Fibroblast of lung (primary cell): ENCODE data around the gene MRPS2. TPM values are rescaled to one million over a fixed set of nuclear protein-coding genes. Genes with fewer than 3 reads are reported as not detected.

Source experiments
- DNase-seq, 2 donors: peaks; one replicate each; pipeline versions ENCODE4 v3.0.0 to v3.0.0-alpha.2; 2010; ENCODE audit warnings: low read depth in 2 of 2
- H2AFZ ChIP-seq: 2 replicates; pipeline ENCODE4 v1.5.1; 2012; ENCODE audit warnings: low read length, control low read depth, inconsistent platforms
- H3K27ac ChIP-seq: 2 replicates; pipeline ENCODE4 v1.5.1; 2011; ENCODE audit warnings: low read length, control low read depth; ENCODE audit not compliant: insufficient read depth
- H3K27me3 ChIP-seq: 2 replicates; pipeline ENCODE4 v1.5.1; 2011; ENCODE audit warnings: mild to moderate bottlenecking, low read length; ENCODE audit not compliant: control insufficient read depth, insufficient read depth
- H3K36me3 ChIP-seq: 2 replicates; pipeline ENCODE4 v1.5.1; 2011; ENCODE audit warnings: low read length; ENCODE audit not compliant: control insufficient read depth, insufficient read depth
- H3K4me1 ChIP-seq: 2 replicates; pipeline ENCODE4 v1.5.1; 2011; ENCODE audit warnings: low read length; ENCODE audit not compliant: control insufficient read depth, insufficient read depth; ENCODE audit errors: extremely low read depth
- H3K4me2 ChIP-seq: 2 replicates; pipeline ENCODE4 v1.5.1; 2011; ENCODE audit warnings: low read length, control low read depth; ENCODE audit not compliant: insufficient read depth; ENCODE audit errors: extremely low read depth
- H3K4me3 ChIP-seq, 4 experiments: fragments of 200-600 bp in 1 of 4; sonication (generic) in 1 of 4; replicated peaks in 1 of 4; 2 replicates each; pipeline ENCODE4 v1.5.1; 2011 to 2016; ENCODE audit warnings: low read length in 4 of 4, low read depth in 3 of 4, mild to moderate bottlenecking in 3 of 4, control low read depth in 2 of 4, inconsistent platforms in 1 of 4, mixed read lengths in 1 of 4; ENCODE audit not compliant: insufficient read depth in 1 of 4; ENCODE audit errors: control extremely low read depth in 1 of 4
- H3K79me2 ChIP-seq: 2 replicates; pipeline ENCODE4 v1.5.1; 2012; ENCODE audit warnings: mild to moderate bottlenecking, low read length, inconsistent platforms; ENCODE audit not compliant: control insufficient read depth, insufficient read depth
- H3K9ac ChIP-seq: 2 replicates; pipeline ENCODE4 v1.5.1; 2011; ENCODE audit warnings: mild to moderate bottlenecking, low read length, control low read depth; ENCODE audit not compliant: insufficient read depth
- H3K9me3 ChIP-seq: 2 replicates; pipeline ENCODE4 v1.5.1; 2012; ENCODE audit warnings: low read depth, low read length; ENCODE audit not compliant: control insufficient read depth, insufficient read depth
- H4K20me1 ChIP-seq: 2 replicates; pipeline ENCODE4 v1.5.1; 2011; ENCODE audit warnings: low read length; ENCODE audit not compliant: control insufficient read depth, insufficient read depth; ENCODE audit errors: extremely low read depth
- CTCF ChIP-seq, 2 donors: IDR thresholded peaks in 1 of 2; conservative IDR thresholded peaks in 1 of 2; 1 replicate in 1 of 2; 2 replicates in 1 of 2; pipeline ENCODE4 v1.5.1; 2011 to 2012; ENCODE audit warnings: low read length in 2 of 2, control low read depth in 1 of 2, inconsistent platforms in 1 of 2, low read depth in 1 of 2, mild to moderate bottlenecking in 1 of 2
- EZH2 ChIP-seq: IDR thresholded peaks from 2 replicates; pipeline ENCODE4 v1.5.1; 2012; ENCODE audit warnings: low read length, control low read depth, mild to moderate bottlenecking; ENCODE audit errors: missing control alignments
- polyA plus RNA-seq, 2 donors: library from polyadenylated mRNA; depleted of rRNA in 1 of 2; stranded (reverse) in 1 of 2; unstranded in 1 of 2; fragments of >200 nt; gene quantifications; 2 replicates each; pipeline ENCODE4 v1.2.1, GENCODE V29; 2011 to 2012; ENCODE audit warnings: missing spikeins in 1 of 2
- total RNA-seq: library from RNA; depleted of rRNA; stranded (reverse); fragments of >200 nt; gene quantifications from 2 replicates; pipeline ENCODE4 v1.2.1, GENCODE V29; 2014

The MRPS2 gene
- total and polyA plus RNA-seq, 2 donors (not counting 1 experiment from before 2014, with no cell fraction given): 10.4 to 43.6 TPM

GRCh38 chr9:135461936-135462335 is 38.5 kb upstream of the MRPS2 start:
- no peaks in the 10 kb centered on the region for H3K79me2 ChIP-seq
- H3K4me3 ChIP-seq: no peak overlapping the region
- no peak overlapping the region for H3K9ac ChIP-seq
- no peaks in the 10 kb centered on the region for H4K20me1 ChIP-seq
- DNase-seq: no peak
- H3K4me1 ChIP-seq: no peaks in the 10 kb centered on the region
- H3K9me3 ChIP-seq: no peaks in the 10 kb centered on the region
- no peak for TF ChIP-seq EZH2
- TF ChIP-seq CTCF (conservative IDR thresholded peaks at IDR 0.05 in 1 of 2, IDR thresholded peaks at IDR 0.05 in 1 of 2; ENCODE audit: low read depth in 1 of 2, low read length in 2 of 2): no peak
- H3K36me3 ChIP-seq: no peaks in the 10 kb centered on the region
- no peak overlapping the region for H2AFZ ChIP-seq
- no peaks in the 10 kb centered on the region for H3K27me3 ChIP-seq
- H3K27ac ChIP-seq: no peak overlapping the region
- H3K4me2 ChIP-seq: no peak overlapping the region

GRCh38 chr9:135463140-135463539 is 37.3 kb upstream of the MRPS2 start:
- H3K27me3 ChIP-seq: no peaks in the 10 kb centered on the region
- H3K9ac ChIP-seq: no peak overlapping the region
- no peaks in the 10 kb centered on the region for H3K79me2 ChIP-seq
- no peak overlapping the region for H3K4me3 ChIP-seq
- no peak overlapping the region for H3K4me2 ChIP-seq
- H4K20me1 ChIP-seq: no peaks in the 10 kb centered on the region
- no peaks in the 10 kb centered on the region for H3K9me3 ChIP-seq
- peak; percentile 36 to 44 for DNase-seq
- H3K36me3 ChIP-seq: no peaks in the 10 kb centered on the region
- no peaks in the 10 kb centered on the region for H3K4me1 ChIP-seq
- no peak for TF ChIP-seq CTCF (conservative IDR thresholded peaks at IDR 0.05 in 1 of 2, IDR thresholded peaks at IDR 0.05 in 1 of 2; ENCODE audit: low read depth in 1 of 2, low read length in 2 of 2)
- TF ChIP-seq EZH2: no peak
- no peak overlapping the region for H2AFZ ChIP-seq
- no peak overlapping the region for H3K27ac ChIP-seq

- Histone ChIP-seq H3K9me3 (no peaks in the 10 kb centered on the region), H3K27ac (no peak overlapping the region), H3K9ac (no peak overlapping the region), H3K4me2 (no peak overlapping the region), H2AFZ (no peak overlapping the region), H3K36me3 (no peaks in the 10 kb centered on the region), H3K79me2 (no peaks in the 10 kb centered on the region), H4K20me1 (no peaks in the 10 kb centered on the region), H3K4me1 (no peaks in the 10 kb centered on the region), H3K4me3 (no peak overlapping the region), H3K27me3 (no peaks in the 10 kb centered on the region)
- DNase-seq: no peak
- TF ChIP-seq EZH2 (no peak), CTCF (conservative IDR thresholded peaks at IDR 0.05 in 1 of 2, IDR thresholded peaks at IDR 0.05 in 1 of 2; ENCODE audit: low read depth in 1 of 2, low read length in 2 of 2) (no peak)
These were observed 36.3 kb upstream of the MRPS2 start for GRCh38 chr9:135464181-135464580.
